DMS114 treated with DMSO at 0.1 percent for 48 hours (cell line): ENCODE measurements around the gene ZNF497.
"Not testable (repeated sequence)": the region's sequence is repeated elsewhere in the genome, so short reads cannot be mapped to it uniquely, and the experiment has no call there.

Experiments
- DNase-seq: peaks from one replicate; lab custom pipeline; 2025; ENCODE audit not compliant: unreplicated experiment; lab: John Stamatoyannopoulos, UW

Gene ZNF497

DNA sequence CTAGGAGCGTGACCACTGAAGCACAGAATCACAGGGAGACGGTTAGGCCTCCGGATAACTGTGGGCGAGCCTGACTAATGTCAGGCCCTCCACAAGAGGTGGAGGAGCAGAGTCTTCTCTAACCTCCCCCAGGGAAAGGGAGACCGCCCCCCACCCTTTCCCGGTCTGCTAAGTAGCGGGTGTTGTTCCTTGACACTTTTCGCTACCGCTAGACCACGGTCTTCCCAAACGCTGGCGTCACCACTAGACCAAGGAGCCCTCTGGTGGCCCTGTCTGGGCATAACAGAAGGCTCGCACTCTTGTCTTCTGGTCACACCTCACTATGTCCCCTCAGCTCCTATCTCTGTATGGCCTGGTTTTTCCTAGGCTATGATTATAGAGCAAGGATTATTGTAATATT is 51.9 kb downstream of the ZNF497 start:
- DNase-seq, result not testable (repeated sequence)

DNA sequence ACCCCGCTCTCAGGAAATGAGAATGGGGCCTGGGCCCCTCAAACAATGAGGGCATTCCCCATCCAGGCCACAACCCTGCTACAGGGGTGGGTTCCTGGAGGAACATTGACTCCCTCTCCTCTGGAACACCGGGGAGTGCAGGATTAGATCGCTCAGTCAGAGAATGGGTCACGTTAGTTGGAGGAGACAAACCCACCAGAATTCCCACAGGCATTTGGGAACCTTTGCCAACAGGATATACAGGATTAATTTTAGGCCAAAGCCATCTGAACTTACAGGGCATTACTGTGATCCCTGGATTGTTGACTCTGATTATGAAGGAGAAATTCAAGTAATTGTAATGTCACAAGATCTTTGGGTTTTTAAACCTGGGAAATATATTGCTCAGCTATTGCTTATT is 54.8 kb downstream of the ZNF497 start:
- DNase-seq, result no peak

DNA sequence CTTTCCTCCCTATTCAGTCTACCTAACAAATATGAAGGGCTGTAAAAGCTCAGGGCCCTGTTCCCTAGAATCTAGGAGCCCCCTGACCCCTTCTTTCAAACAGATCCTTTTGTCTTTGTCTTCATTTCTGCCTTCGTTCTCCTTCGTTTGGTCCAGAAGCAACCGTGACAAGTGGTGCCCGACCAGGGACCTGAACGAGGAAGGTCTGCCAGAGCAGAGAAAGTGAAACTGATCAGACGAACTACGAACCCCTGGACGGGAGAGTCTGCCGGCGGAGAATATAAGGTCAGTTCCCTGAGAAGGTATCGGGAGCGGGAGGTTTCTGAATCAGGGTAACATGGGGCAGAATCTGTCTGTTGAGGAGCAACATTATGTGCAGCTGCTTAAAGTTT is 56.6 kb downstream of the ZNF497 start:
- DNase-seq, result no peak

- DNase-seq, result peak; percentile 97
These were observed 57.3 kb downstream of the ZNF497 start, which contains the start of gene ERVK3-1 for GRCh38 chr19:58305065-58305931. Gene ERVK3-1 (plus strand): TSS chr19:58305377. CDS start chr19:58312169, 6,792 bp downstream.

- DNase-seq, result peak; percentile 78
These were observed 57.8 kb downstream of the ZNF497 start for GRCh38 chr19:58304748-58305064.
